GM12878 (cell line): ENCODE data around the gene ABI3. TPM values are rescaled to one million over a fixed set of nuclear protein-coding genes. Genes with fewer than 3 reads are reported as not detected.

Experiments used
- ATF7 ChIP-seq: fragments of 450-650 bp; IDR thresholded peaks from 2 replicates; pipeline ENCODE4 v1.6.1; 2016; ENCODE audit warnings: low read depth, mild to moderate bottlenecking
- BACH1 ChIP-seq: fragments of 450-650 bp; IDR thresholded peaks from 2 replicates; pipeline ENCODE4 v1.6.1; 2017; ENCODE audit warnings: mild to moderate bottlenecking, borderline replicate concordance
- BCLAF1 ChIP-seq: fragments of 450-650 bp; IDR thresholded peaks from 2 replicates; pipeline ENCODE4 v1.6.1; 2017; ENCODE audit warnings: antibody characterized with exemption, mild to moderate bottlenecking, moderate library complexity
- CBX3 ChIP-seq: fragments of 200-600 bp; sonication (generic); IDR thresholded peaks from 2 replicates; pipeline ENCODE4 v1.6.1; 2016; ENCODE audit warnings: low read depth, borderline replicate concordance
- CHD4 ChIP-seq: fragments of 200-600 bp; sonication (generic); IDR thresholded peaks from 2 replicates; pipeline ENCODE4 v1.6.1; 2016; ENCODE audit warnings: mild to moderate bottlenecking
- EED ChIP-seq: sonication (generic); IDR thresholded peaks from 2 replicates; pipeline ENCODE4 v1.6.1; 2016; ENCODE audit warnings: antibody characterized with exemption, low read depth
- FOXM1 ChIP-seq: IDR thresholded peaks from 2 replicates; pipeline ENCODE4 v1.6.1; 2012; ENCODE audit warnings: low read depth, mild to moderate bottlenecking, inconsistent platforms, low read length, moderate library complexity
- GATAD2B ChIP-seq: fragments of 450-650 bp; conservative IDR thresholded peaks from 2 replicates; pipeline ENCODE4 v1.6.1; 2017; ENCODE audit warnings: low read depth, mild to moderate bottlenecking, moderate library complexity
- HDAC2 ChIP-seq: fragments of 200-600 bp; sonication (generic); IDR thresholded peaks from 2 replicates; pipeline ENCODE4 v1.6.1; 2017
- JUND ChIP-seq: IDR thresholded peaks from 2 replicates; pipeline ENCODE4 v1.6.1; 2012; ENCODE audit warnings: low read depth, mild to moderate bottlenecking, low read length, improper control_type of control experiment, moderate library complexity
- MAX ChIP-seq: IDR thresholded peaks from 2 replicates; pipeline ENCODE4 v1.6.1; 2012; ENCODE audit warnings: low read depth, low read length, improper control_type of control experiment
- MTA2 ChIP-seq: fragments of 450-650 bp; IDR thresholded peaks from 2 replicates; pipeline ENCODE4 v1.6.1; 2016; ENCODE audit warnings: low read depth, mild to moderate bottlenecking, moderate library complexity
- POU2F2 ChIP-seq: IDR thresholded peaks from 3 replicates; pipeline ENCODE4 v1.6.1; 2011; ENCODE audit warnings: low read depth, mild to moderate bottlenecking, low read length, borderline replicate concordance
- RBBP5 ChIP-seq: fragments of 200-600 bp; sonication (generic); conservative IDR thresholded peaks from 2 replicates; pipeline ENCODE4 v1.6.1; 2016
- RCOR1 ChIP-seq: conservative IDR thresholded peaks from 2 replicates; pipeline ENCODE4 v1.6.1; 2012; ENCODE audit warnings: low read depth, low read length, improper control_type of control experiment
- RFX5 ChIP-seq: IDR thresholded peaks from 2 replicates; pipeline ENCODE4 v1.6.1; 2011; ENCODE audit warnings: low read depth, low read length, improper control_type of control experiment
- SPI1 ChIP-seq: IDR thresholded peaks from 2 replicates; pipeline ENCODE4 v1.6.1; 2011; ENCODE audit warnings: low read depth, mild to moderate bottlenecking, low read length, moderate library complexity, borderline replicate concordance; ENCODE audit not compliant: insufficient read depth
- TBL1XR1 ChIP-seq: IDR thresholded peaks from 2 replicates; pipeline ENCODE4 v1.6.1; 2012; ENCODE audit warnings: low read depth, low read length, improper control_type of control experiment
- USF1 ChIP-seq: IDR thresholded peaks from 2 replicates; pipeline ENCODE4 v1.6.1; 2011; ENCODE audit warnings: borderline replicate concordance, low read depth, mild to moderate bottlenecking, moderate library complexity, mixed read lengths, low read length; ENCODE audit not compliant: insufficient read depth; ENCODE audit errors: extremely low read length
- YBX1 ChIP-seq: fragments of 450-650 bp; IDR thresholded peaks from 2 replicates; pipeline ENCODE4 v1.6.1; 2016; ENCODE audit warnings: antibody characterized with exemption
- YY1 ChIP-seq: IDR thresholded peaks from 2 replicates; pipeline ENCODE4 v1.6.1; 2011; ENCODE audit warnings: low read depth, mild to moderate bottlenecking, low read length
- ZBED1 ChIP-seq: IDR thresholded peaks from 2 replicates; pipeline ENCODE4 v1.6.1; 2016; ENCODE audit warnings: borderline replicate concordance
- ZBTB11 ChIP-seq: fragments of 450-650 bp; formaldehyde crosslinking; IDR thresholded peaks from 2 replicates; pipeline ENCODE4 v1.5.0; 2022; ENCODE audit warnings: mild to moderate bottlenecking, missing genetic modification characterization
- ZZZ3 ChIP-seq: IDR thresholded peaks from 2 replicates; pipeline ENCODE4 v1.6.1; 2011; ENCODE audit warnings: low read depth; ENCODE audit not compliant: control insufficient read depth, insufficient read length
- polyA plus RNA-seq, 11 experiments: library from polyadenylated mRNA; depleted of rRNA in 4 of 11; unstranded in 6 of 11; stranded (reverse) in 5 of 11; fragments of >200 nt; fragmentation: Nextera tagmentation in 4 of 11; fragmentation: Illumina TruSeq in 1 of 11; extraction: Ambion mirVana in 4 of 11; extraction: Trizol in 1 of 11; gene quantifications; 1 replicate in 1 of 11; 2 replicates in 10 of 11; pipeline versions ENCODE4 v1.2.1 to v1.2.3, GENCODE V29; 2011 to 2016; ENCODE audit warnings: inconsistent platforms in 2 of 11, missing spikeins in 2 of 11, low read depth in 1 of 11
- total RNA-seq, 4 experiments: library from RNA; depleted of rRNA in 3 of 4; stranded (reverse); fragments of >200 nt in 3 of 4; fragmentation: Illumina TruSeq in 1 of 4; extraction: Trizol in 1 of 4; gene quantifications; 2 replicates each; pipeline versions ENCODE4 v1.2.1 to v1.2.3, GENCODE V29; 2013 to 2021

Gene ABI3
- total and polyA plus RNA-seq, 10 of the 15 experiments (the other 5 are each of a cell fraction or from before 2014, with no cell fraction given): 13.4 to 109 (median 51.1) TPM

GRCh38 chr17:49193513-49194296 is 16.8 kb upstream of the ABI3 start (continued):
- no peak for TF ChIP-seq BCLAF1
- peak; percentile 67; the same call in 1 of the 2 replicates for TF ChIP-seq FOXM1
- peak; percentile 21 for TF ChIP-seq USF1
- no peak; the same call in 1 of the 2 replicates for TF ChIP-seq MAX
- peak; percentile 71 for TF ChIP-seq BACH1
- no peak for TF ChIP-seq RCOR1
- TF ChIP-seq RBBP5: no peak
- no peak for TF ChIP-seq SPI1
- TF ChIP-seq ZBED1: peak; percentile 49; the same call in 1 of the 2 replicates
- peak; percentile 89 for TF ChIP-seq MTA2
- TF ChIP-seq ATF7: peak; percentile 64
- no peak for TF ChIP-seq CBX3
- TF ChIP-seq HDAC2: no peak
- TF ChIP-seq CHD4: no peak
- TF ChIP-seq ZBTB11: no peak
- no peak for TF ChIP-seq RFX5
- TF ChIP-seq ZZZ3: no peak
- no peak for TF ChIP-seq YY1
- peak; percentile 29; the same call in 1 of the 3 replicates for TF ChIP-seq POU2F2
- TF ChIP-seq TBL1XR1: no peak
- TF ChIP-seq EED: peak; percentile 95
- peak; percentile 68; the same call in 1 of the 2 replicates for TF ChIP-seq GATAD2B
- peak; percentile 58; the same call in 1 of the 2 replicates for TF ChIP-seq YBX1
- TF ChIP-seq JUND: no peak
